MCF 10A (cell line): ENCODE data around the gene MYOM3. TPM values are rescaled to one million over a fixed set of nuclear protein-coding genes. Genes with fewer than 3 reads are reported as not detected.

Experiments used
- BruUV-seq: library from RNA; stranded (reverse); fragments of 400-500 nt; replicated peaks from 2 replicates; lab custom pipeline; 2021; lab: Mats Ljungman, UMichigan
- CTCF ChIA-PET: fragments of 300-600 bp; sonication (Branson Sonifier 250); formaldehyde crosslinking; extraction: SDS; loops from one replicate; lab custom pipeline; 2021; ENCODE audit warnings: antibody characterized with exemption, inconsistent platforms; lab: Yijun Ruan, JAX
- POLR2A ChIA-PET: fragments of 300-600, 350-650 bp; sonication (Branson Sonifier 250); formaldehyde crosslinking; extraction: SDS; loops from one replicate; lab custom pipeline; 2020; ENCODE audit warnings: antibody characterized with exemption, inconsistent platforms; lab: Yijun Ruan, JAX
- DNase-seq: peaks from one replicate; pipeline ENCODE4 v3.0.0-alpha.2; 2018; ENCODE audit not compliant: unreplicated experiment
- H3K27ac Mint-ChIP-seq: one replicate; pipeline ENCODE4 v1.8.0; 2022; ENCODE audit warnings: mild to moderate bottlenecking, low read depth, mixed read lengths; ENCODE audit not compliant: unreplicated experiment
- H3K27me3 Mint-ChIP-seq: one replicate; pipeline ENCODE4 v1.8.0; 2022; ENCODE audit warnings: mixed read lengths; ENCODE audit not compliant: insufficient read depth, unreplicated experiment
- H3K36me3 Mint-ChIP-seq: one replicate; pipeline ENCODE4 v1.8.0; 2022; ENCODE audit warnings: mild to moderate bottlenecking, moderate library complexity, mixed read lengths; ENCODE audit not compliant: insufficient read depth, unreplicated experiment
- H3K4me1 Mint-ChIP-seq: one replicate; pipeline ENCODE4 v1.8.0; 2022; ENCODE audit warnings: mixed read lengths; ENCODE audit not compliant: insufficient read depth, unreplicated experiment
- H3K4me3 Mint-ChIP-seq: one replicate; pipeline ENCODE4 v1.8.0; 2022; ENCODE audit warnings: mild to moderate bottlenecking, moderate library complexity, mixed read lengths; ENCODE audit not compliant: unreplicated experiment
- H3K9me3 Mint-ChIP-seq: one replicate; pipeline ENCODE4 v1.8.0; 2022; ENCODE audit warnings: mixed read lengths; ENCODE audit not compliant: unreplicated experiment
- intact Hi-C: fragments of 100-400 bp; cut with micrococcal nuclease; formaldehyde crosslinking; loops from 2 replicates; pipeline ENCODE4 v1.14.1; 2022
- total RNA-seq: library from RNA; stranded (reverse); gene quantifications from 2 replicates; pipeline ENCODE4 v1.2.3, GENCODE V29; 2022
- TF ChIP-seq, protein P1 (sequence below): fragments of 200-600 bp; IDR thresholded peaks from one replicate; pipeline ENCODE4 v1.8.0; 2022; ENCODE audit warnings: antibody characterized with exemption, mild to moderate bottlenecking; ENCODE audit not compliant: unreplicated experiment

Gene MYOM3
- total RNA-seq, 1 experiment from 2014 or later = 0.05 TPM

DNA sequence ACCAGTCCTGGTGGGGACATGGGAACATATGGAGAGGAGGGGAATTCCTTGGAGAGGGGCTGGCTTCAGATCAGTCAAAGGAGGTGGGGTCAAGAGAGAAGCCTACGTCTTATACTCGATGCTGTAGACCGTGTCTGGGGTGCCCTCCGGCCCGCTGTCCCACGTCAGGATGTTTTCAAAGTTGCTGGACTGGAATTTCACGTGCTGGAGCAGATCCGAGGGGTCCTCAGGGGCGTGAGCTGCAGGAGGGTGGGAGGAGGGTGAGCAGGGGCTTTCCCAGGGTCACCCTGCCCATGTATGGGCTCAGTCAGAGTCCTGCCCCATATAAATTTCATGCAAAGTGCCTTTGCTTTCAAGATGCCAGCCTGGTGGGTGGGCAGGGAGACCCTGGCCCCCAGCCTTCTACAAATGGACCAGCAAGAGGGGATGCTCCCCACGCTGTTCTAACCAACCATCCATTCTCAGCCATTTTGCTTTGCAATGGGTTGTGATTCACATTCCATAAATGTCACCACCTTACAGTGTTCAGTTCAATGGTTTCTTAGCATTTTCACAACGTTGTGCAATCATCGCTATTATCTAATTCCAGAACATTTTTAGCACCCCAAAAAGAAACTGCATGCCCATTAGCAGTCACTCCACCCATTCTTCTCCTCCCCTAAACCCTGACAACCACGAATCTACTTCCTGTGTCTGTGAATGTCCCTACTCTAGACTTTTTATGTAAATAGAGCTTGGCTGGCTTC lies 26.7 kb upstream of the MYOM3 start:
- Mint-ChIP-seq H3K4me3 (no peak overlapping the region), H3K27ac (no peak overlapping the region), H3K27me3 (no peaks in the 10 kb centered on the region), H3K36me3 (no peaks in the 10 kb centered on the region), H3K9me3 (no peaks in the 10 kb centered on the region), H3K4me1 (peaks cover 7% of the 10 kb centered on the region)
- POLR2A ChIA-PET = no interaction called here
- TF ChIP-seq, protein P1, sequence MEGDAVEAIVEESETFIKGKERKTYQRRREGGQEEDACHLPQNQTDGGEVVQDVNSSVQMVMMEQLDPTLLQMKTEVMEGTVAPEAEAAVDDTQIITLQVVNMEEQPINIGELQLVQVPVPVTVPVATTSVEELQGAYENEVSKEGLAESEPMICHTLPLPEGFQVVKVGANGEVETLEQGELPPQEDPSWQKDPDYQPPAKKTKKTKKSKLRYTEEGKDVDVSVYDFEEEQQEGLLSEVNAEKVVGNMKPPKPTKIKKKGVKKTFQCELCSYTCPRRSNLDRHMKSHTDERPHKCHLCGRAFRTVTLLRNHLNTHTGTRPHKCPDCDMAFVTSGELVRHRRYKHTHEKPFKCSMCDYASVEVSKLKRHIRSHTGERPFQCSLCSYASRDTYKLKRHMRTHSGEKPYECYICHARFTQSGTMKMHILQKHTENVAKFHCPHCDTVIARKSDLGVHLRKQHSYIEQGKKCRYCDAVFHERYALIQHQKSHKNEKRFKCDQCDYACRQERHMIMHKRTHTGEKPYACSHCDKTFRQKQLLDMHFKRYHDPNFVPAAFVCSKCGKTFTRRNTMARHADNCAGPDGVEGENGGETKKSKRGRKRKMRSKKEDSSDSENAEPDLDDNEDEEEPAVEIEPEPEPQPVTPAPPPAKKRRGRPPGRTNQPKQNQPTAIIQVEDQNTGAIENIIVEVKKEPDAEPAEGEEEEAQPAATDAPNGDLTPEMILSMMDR = no peak
- CTCF ChIA-PET = interaction anchor here (0.6 to 0.7 kb wide), 3 partner anchors 10 to 229 kb away, joined by 3 read pairs; no protein-coding TSS in a partner anchor
- no TSS peak for BruUV-seq
- no peak for DNase-seq
- intact Hi-C loops = no loop called here

DNA sequence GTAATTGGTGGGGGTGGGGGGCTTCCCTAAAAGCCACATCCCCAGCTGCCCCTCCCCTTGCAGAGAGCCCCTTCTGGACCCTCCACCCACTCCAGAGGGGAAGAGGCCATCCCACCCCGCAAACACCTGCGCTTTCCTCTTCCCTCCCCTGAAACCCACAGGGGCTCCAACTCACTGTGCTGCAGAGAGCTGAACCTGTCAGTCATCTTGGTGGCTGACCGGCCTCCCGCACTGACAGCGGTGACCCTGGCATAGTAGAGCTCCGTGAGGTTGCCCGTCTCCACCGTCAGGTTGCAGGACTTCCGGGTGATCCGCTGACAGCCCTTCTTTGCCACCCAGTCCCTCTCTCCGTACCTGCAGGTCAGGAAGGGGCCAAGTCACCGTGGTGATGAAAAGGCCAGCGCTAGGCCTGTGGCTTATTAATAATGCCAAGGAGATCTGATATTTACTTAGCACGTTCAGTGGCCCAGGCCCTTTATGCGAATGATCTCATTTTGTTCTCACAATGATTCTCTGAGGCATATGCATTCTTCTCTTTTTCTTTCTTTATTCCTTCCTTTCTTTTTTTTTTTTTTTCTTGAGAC lies 25.1 kb upstream of the MYOM3 start:
- CTCF ChIA-PET = interaction anchor here (0.6 kb wide), 1 partner anchor 11 kb away, joined by 3 read pairs; no protein-coding TSS in a partner anchor
- Mint-ChIP-seq H3K36me3 (no peaks in the 10 kb centered on the region), H3K4me1 (no peaks in the 10 kb centered on the region), H3K9me3 (no peaks in the 10 kb centered on the region), H3K27ac (no peak overlapping the region), H3K27me3 (no peaks in the 10 kb centered on the region), H3K4me3 (no peak overlapping the region)
- POLR2A ChIA-PET = interaction anchor here (0.5 to 0.7 kb wide), 2 partner anchors 17 to 92 kb away, joined by 3 read pairs; no protein-coding TSS in a partner anchor
- intact Hi-C loops = no loop called here
- no TSS peak for BruUV-seq
- TF ChIP-seq, protein P1 = no peak
- no peak for DNase-seq

DNA sequence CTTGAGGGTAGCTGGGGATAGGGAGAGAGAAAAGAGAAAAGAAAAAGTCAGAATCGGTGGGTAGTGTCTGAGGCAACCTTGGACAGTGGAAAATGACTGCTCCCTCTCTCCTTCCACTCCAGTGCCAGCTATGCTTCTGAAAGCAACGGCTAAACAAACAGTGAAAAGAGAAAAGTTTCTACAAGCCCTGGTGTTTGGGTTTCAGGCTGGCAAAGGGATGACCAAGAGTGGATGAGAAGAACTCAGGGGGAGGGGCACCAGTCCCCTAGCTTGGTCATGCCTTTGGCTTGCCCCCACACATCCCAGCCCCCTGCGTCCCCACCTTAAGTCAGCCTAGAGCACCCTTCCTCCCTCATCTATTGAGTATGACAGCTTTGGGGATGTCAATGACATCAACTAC lies 22.4 kb upstream of the MYOM3 start:
- TF ChIP-seq, protein P1 = no peak

DNA sequence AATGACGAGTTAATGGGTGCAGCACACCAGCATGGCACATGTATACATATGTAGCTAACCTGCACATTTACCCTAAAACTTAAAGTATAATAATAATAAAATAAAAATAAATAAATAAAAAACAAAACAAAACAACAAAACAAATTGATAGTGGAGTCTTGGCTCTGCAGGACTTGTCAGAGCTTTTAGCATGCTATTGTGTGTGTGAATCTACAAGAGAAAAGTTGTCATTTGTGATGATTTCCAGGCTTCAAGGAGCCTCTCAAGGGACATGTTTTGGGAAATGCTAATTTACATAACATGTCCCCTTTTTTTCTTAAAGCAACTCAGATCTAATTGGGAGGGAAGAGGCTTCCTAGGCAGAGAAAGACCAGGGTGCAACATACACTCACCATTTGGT lies 21.9 kb upstream of the MYOM3 start:
- Mint-ChIP-seq H3K4me1 (peaks cover 5% of the 10 kb centered on the region), H3K27me3 (no peaks in the 10 kb centered on the region), H3K9me3 (peaks cover 13% of the 10 kb centered on the region), H3K4me3 (no peak overlapping the region), H3K27ac (no peak overlapping the region), H3K36me3 (peaks cover 7% of the 10 kb centered on the region)
- ChIA-PET CTCF (interaction anchor here (1.0 to 2.2 kb wide), 2 partner anchors 14 to 16 kb away, joined by 3 to 8 read pairs; no protein-coding TSS in a partner anchor), POLR2A (interaction anchor here (0.7 to 1.1 kb wide), 3 partner anchors 9 to 68 kb away, joined by 3 to 5 read pairs (median 3); no protein-coding TSS in a partner anchor)
- intact Hi-C loops = no loop called here
- TF ChIP-seq, protein P1 = no peak
- no TSS peak for BruUV-seq
- no peak for DNase-seq

More for the DNA sequence above, 22.4 kb upstream of the MYOM3 start:
- BruUV-seq = no TSS peak
- no peaks in the 10 kb centered on the region for H3K27me3 Mint-ChIP-seq
- no peak overlapping the region for H3K27ac Mint-ChIP-seq
- ChIA-PET POLR2A (interaction anchor here (0.7 to 1.1 kb wide), 4 partner anchors 9 to 68 kb away, joined by 3 to 5 read pairs (median 4); partner anchors contain the start of gene IL22RA1), CTCF (interaction anchor here (0.6 to 2.2 kb wide), 2 partner anchors 16 to 19 kb away, joined by 8 read pairs; no protein-coding TSS in a partner anchor)
- H3K4me3 Mint-ChIP-seq = no peak overlapping the region
- peaks cover 8% of the 10 kb centered on the region for H3K9me3 Mint-ChIP-seq
- no peak for DNase-seq
- intact Hi-C loops = no loop called here
- peaks cover 3% of the 10 kb centered on the region for H3K36me3 Mint-ChIP-seq
- peaks cover under 1% of the 10 kb centered on the region for H3K4me1 Mint-ChIP-seq
